Activated CD8-positive, alpha-beta memory T cell treated with anti-CD3 and anti-CD28 coated beads for 48 hours (primary cell): ENCODE measurements around the gene RPLP1.

Source experiments
- DNase-seq, 3 experiments: peaks; one replicate each; pipeline ENCODE4 v3.0.0-alpha.2; 2020; ENCODE audit warnings: low read depth in 2 of 3, low spot score in 2 of 3

The RPLP1 gene

GRCh38 chr15:69468241-69469121 is 15.9 kb downstream of the RPLP1 start:
- DNase-seq, result peak in 2 of 3 experiments; percentile 51 to 65

GRCh38 chr15:69469467-69470201 is 17.0 kb downstream of the RPLP1 start:
- DNase-seq, result no peak

- no peak for DNase-seq
These were observed 19.4 kb downstream of the RPLP1 start for GRCh38 chr15:69472046-69472445.

GRCh38 chr15:69472562-69472961 is 19.9 kb downstream of the RPLP1 start:
- no peak for DNase-seq

- no peak for DNase-seq
These were observed 21.7 kb downstream of the RPLP1 start for GRCh38 chr15:69474291-69474690.

GRCh38 chr15:69474846-69475455 is 22.3 kb downstream of the RPLP1 start:
- no peak for DNase-seq

GRCh38 chr15:69475769-69476358 is 23.2 kb downstream of the RPLP1 start:
- peak in 1 of 3 experiments; percentile 60 for DNase-seq

- DNase-seq, result no peak
These were observed 24.3 kb downstream of the RPLP1 start for GRCh38 chr15:69476704-69477473.

- DNase-seq, result no peak
These were observed 25.7 kb downstream of the RPLP1 start for GRCh38 chr15:69478259-69478781.

GRCh38 chr15:69479081-69479480 is 26.5 kb downstream of the RPLP1 start:
- DNase-seq, result no peak

GRCh38 chr15:69479971-69480370 is 27.4 kb downstream of the RPLP1 start:
- DNase-seq, result no peak

- no peak for DNase-seq
These were observed 28.3 kb downstream of the RPLP1 start for GRCh38 chr15:69480932-69481331.

GRCh38 chr15:69482686-69483256 is 30.2 kb downstream of the RPLP1 start:
- DNase-seq, result no peak

- DNase-seq, result no peak
These were observed 32.2 kb downstream of the RPLP1 start for GRCh38 chr15:69484837-69485236.

- DNase-seq, result no peak
These were observed 34.0 kb downstream of the RPLP1 start for GRCh38 chr15:69486481-69487110.

GRCh38 chr15:69489073-69489571 is 36.5 kb downstream of the RPLP1 start:
- DNase-seq, result no peak

GRCh38 chr15:69490356-69491037 is 37.9 kb downstream of the RPLP1 start:
- DNase-seq, result no peak

- no peak for DNase-seq
These were observed 38.5 kb downstream of the RPLP1 start for GRCh38 chr15:69491038-69491505.

GRCh38 chr15:69493406-69493805 is 40.8 kb downstream of the RPLP1 start:
- no peak for DNase-seq
